Breast epithelium (tissue), 3 donors: ENCODE data around the gene GRAPL.
"Not testable (repeated sequence)": the region's sequence is repeated elsewhere in the genome, so short reads cannot be mapped to it uniquely, and the experiment has no call there.

ENCODE experiments used
- POLR2A ChIP-seq: fragments of 450-650 bp; IDR thresholded peaks from one replicate; pipeline ENCODE4 v1.6.1; 2016; ENCODE audit warnings: antibody characterized with exemption, mild to moderate bottlenecking, moderate library complexity
- TF ChIP-seq, protein P1 (sequence below), 3 donors: fragments of 450-650 bp; IDR thresholded peaks; one replicate each; pipeline ENCODE4 v1.5.1; 2016 to 2017; ENCODE audit warnings: antibody characterized with exemption in 3 of 3, mild to moderate bottlenecking in 3 of 3, moderate library complexity in 3 of 3

DNA sequence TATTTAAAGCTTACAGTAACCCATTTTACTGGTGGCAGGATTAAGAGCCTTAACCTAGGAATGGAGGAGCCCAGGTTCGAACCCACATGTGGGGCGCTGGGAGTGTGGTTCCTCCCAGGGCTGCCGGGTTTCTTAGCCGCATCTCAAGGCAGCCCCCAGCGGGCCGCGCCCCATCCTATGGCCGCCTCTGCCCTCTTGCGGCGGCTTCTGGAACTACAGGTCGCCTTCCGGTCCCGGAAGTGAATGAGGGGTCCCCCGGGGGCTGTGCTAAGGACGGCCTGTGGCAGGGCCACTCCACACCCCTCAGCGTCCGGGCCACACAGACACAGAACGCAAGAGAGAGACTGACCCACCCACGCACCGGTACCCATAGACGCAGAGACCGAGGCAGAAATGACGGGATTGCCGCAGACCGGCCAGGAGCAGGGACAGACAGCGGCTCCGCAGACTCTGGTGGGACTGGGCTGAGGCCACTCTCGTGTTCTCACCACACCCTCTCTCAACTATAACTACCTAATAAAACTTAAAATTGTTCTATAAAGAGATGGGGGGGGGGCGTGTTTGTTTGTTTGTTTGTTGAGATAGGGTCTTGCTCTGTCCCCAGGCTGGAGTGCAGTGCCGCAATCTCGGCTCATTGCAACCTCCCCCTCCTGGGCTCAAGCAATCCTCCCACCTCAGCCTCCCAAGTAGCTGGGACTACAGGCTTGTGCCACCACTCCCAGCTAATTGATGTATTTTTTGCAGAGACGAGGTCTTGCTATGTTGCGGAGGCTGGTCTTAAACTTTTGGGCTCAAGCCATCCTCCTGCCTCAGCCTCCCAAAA, 69.2 kb downstream of the GRAPL start:
- not testable (repeated sequence) for TF ChIP-seq POLR2A
- TF ChIP-seq, protein P1, sequence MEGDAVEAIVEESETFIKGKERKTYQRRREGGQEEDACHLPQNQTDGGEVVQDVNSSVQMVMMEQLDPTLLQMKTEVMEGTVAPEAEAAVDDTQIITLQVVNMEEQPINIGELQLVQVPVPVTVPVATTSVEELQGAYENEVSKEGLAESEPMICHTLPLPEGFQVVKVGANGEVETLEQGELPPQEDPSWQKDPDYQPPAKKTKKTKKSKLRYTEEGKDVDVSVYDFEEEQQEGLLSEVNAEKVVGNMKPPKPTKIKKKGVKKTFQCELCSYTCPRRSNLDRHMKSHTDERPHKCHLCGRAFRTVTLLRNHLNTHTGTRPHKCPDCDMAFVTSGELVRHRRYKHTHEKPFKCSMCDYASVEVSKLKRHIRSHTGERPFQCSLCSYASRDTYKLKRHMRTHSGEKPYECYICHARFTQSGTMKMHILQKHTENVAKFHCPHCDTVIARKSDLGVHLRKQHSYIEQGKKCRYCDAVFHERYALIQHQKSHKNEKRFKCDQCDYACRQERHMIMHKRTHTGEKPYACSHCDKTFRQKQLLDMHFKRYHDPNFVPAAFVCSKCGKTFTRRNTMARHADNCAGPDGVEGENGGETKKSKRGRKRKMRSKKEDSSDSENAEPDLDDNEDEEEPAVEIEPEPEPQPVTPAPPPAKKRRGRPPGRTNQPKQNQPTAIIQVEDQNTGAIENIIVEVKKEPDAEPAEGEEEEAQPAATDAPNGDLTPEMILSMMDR (IDR thresholded peaks at IDR 0.05), result not testable (repeated sequence)
